Measurements from ENCODE around the gene ARHGAP15.

DNA sequence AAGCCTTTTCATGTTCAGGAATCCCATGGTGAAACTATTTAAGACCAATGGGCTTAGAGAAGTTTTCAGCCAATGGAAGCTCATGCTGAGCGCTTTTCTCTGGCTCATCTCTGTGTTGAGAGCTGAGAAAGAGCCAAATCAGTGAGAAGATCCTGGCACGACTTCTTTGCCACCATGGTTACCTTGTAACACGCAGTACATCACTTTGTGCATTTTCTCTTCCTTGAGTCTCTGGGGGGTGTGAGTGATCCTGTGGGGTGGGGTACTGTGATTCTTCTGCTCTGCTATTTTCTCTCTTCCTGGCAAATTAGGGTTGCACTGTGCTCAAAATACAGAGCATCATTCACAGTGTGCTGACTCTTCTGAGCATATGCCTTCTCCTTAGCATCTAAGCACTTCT lies 664.2 kb downstream of the ARHGAP15 start:
- TF ChIP-seq CTCF (IDR thresholded peaks at IDR 0.05; ENCODE audit: insufficient read depth, low read length, poor library complexity, severe bottlenecking) (no peak), EZH2phosphoT487 (conservative IDR thresholded peaks at IDR 0.05; ENCODE audit: low read length) (no peak)

Data from SU-DHL-6 (cell line).